ENCODE results near the gene IFT57. TPM values are rescaled to one million over a fixed set of nuclear protein-coding genes. Genes with fewer than 3 reads are reported as not detected.

Gene IFT57
- total RNA-seq, 1 experiment from 2014 or later: 17.6 TPM

GRCh38 chr3:108175352-108175751 is 46.9 kb downstream of the IFT57 start:
- Mint-ChIP-seq H3K36me3 (ENCODE audit: insufficient read depth, unreplicated experiment) (no peaks in the 10 kb centered on the region), H3K9me3 (ENCODE audit: unreplicated experiment) (no peaks in the 10 kb centered on the region), H3K27ac (ENCODE audit: unreplicated experiment) (no peak overlapping the region), H3K4me3 (ENCODE audit: unreplicated experiment) (no peak overlapping the region), H3K27me3 (ENCODE audit: insufficient read depth, unreplicated experiment) (no peaks in the 10 kb centered on the region), H3K4me1 (ENCODE audit: low read depth, unreplicated experiment) (no peaks in the 10 kb centered on the region)
- Histone ChIP-seq H3K4me1 (no peaks in the 10 kb centered on the region), H3K27me3 (replicated peaks; ENCODE audit: control insufficient read depth, insufficient read depth, low read length) (no peaks in the 10 kb centered on the region), H3K36me3 (ENCODE audit: control insufficient read depth, insufficient read depth, low read length) (no peaks in the 10 kb centered on the region), H3K4me3 (ENCODE audit: low read depth, low read length) (no peak overlapping the region), H3K9me3 (no peaks in the 10 kb centered on the region)
- no TSS peak for BruUV-seq (replicated peaks)
- DNase-seq: no peak
- CTCF ChIA-PET: no interaction called here
- POLR2A ChIA-PET: no interaction called here
- TF ChIP-seq CTCF (IDR thresholded peaks at IDR 0.05; ENCODE audit: insufficient read depth in 1 of 2, low read depth in 1 of 2, low read length in 1 of 2, severe bottlenecking in 1 of 2, unreplicated experiment in 1 of 2): no peak
- intact Hi-C loops (cut with micrococcal nuclease; ENCODE audit: unreplicated experiment): no loop called here

- Histone ChIP-seq H3K36me3 (ENCODE audit: control insufficient read depth, insufficient read depth, low read length) (no peaks in the 10 kb centered on the region), H3K4me3 (ENCODE audit: low read depth, low read length) (no peak overlapping the region), H3K27me3 (replicated peaks; ENCODE audit: control insufficient read depth, insufficient read depth, low read length) (no peaks in the 10 kb centered on the region), H3K4me1 (no peaks in the 10 kb centered on the region), H3K9me3 (no peaks in the 10 kb centered on the region)
- no peaks in the 10 kb centered on the region for H3K4me1 Mint-ChIP-seq (ENCODE audit: low read depth, unreplicated experiment)
- H3K27me3 Mint-ChIP-seq (ENCODE audit: insufficient read depth, unreplicated experiment): no peaks in the 10 kb centered on the region
- POLR2A ChIA-PET: no interaction called here
- no peaks in the 10 kb centered on the region for H3K9me3 Mint-ChIP-seq (ENCODE audit: unreplicated experiment)
- DNase-seq: no peak
- TF ChIP-seq CTCF (IDR thresholded peaks at IDR 0.05; ENCODE audit: insufficient read depth in 1 of 2, low read depth in 1 of 2, low read length in 1 of 2, severe bottlenecking in 1 of 2, unreplicated experiment in 1 of 2): no peak
- BruUV-seq (replicated peaks): no TSS peak
- intact Hi-C loops (cut with micrococcal nuclease; ENCODE audit: unreplicated experiment): no loop called here
- CTCF ChIA-PET: no interaction called here
- H3K27ac Mint-ChIP-seq (ENCODE audit: unreplicated experiment): no peak overlapping the region
- no peak overlapping the region for H3K4me3 Mint-ChIP-seq (ENCODE audit: unreplicated experiment)
- H3K36me3 Mint-ChIP-seq (ENCODE audit: insufficient read depth, unreplicated experiment): no peaks in the 10 kb centered on the region
Measured at GRCh38 chr3:108171106-108171505, 51.1 kb downstream of the IFT57 start.

GRCh38 chr3:108164391-108164790 is 57.8 kb downstream of the IFT57 start:
- no peaks in the 10 kb centered on the region for H3K27me3 ChIP-seq (replicated peaks; ENCODE audit: control insufficient read depth, insufficient read depth, low read length)
- POLR2A ChIA-PET: no interaction called here
- no TSS peak for BruUV-seq (replicated peaks)
- DNase-seq: no peak
- no peaks in the 10 kb centered on the region for H3K36me3 ChIP-seq (ENCODE audit: control insufficient read depth, insufficient read depth, low read length)
- H3K4me3 Mint-ChIP-seq (ENCODE audit: unreplicated experiment): no peak overlapping the region
- no peaks in the 10 kb centered on the region for H3K36me3 Mint-ChIP-seq (ENCODE audit: insufficient read depth, unreplicated experiment)
- intact Hi-C loops (cut with micrococcal nuclease; ENCODE audit: unreplicated experiment): no loop called here
- no peaks in the 10 kb centered on the region for H3K27me3 Mint-ChIP-seq (ENCODE audit: insufficient read depth, unreplicated experiment)
- no peaks in the 10 kb centered on the region for H3K4me1 Mint-ChIP-seq (ENCODE audit: low read depth, unreplicated experiment)
- no peaks in the 10 kb centered on the region for H3K4me1 ChIP-seq
- H3K9me3 ChIP-seq: no peaks in the 10 kb centered on the region
- H3K9me3 Mint-ChIP-seq (ENCODE audit: unreplicated experiment): no peaks in the 10 kb centered on the region
- no peak overlapping the region for H3K4me3 ChIP-seq (ENCODE audit: low read depth, low read length)
- no peak overlapping the region for H3K27ac Mint-ChIP-seq (ENCODE audit: unreplicated experiment)
- no peak for TF ChIP-seq CTCF (IDR thresholded peaks at IDR 0.05; ENCODE audit: insufficient read depth in 1 of 2, low read depth in 1 of 2, low read length in 1 of 2, severe bottlenecking in 1 of 2, unreplicated experiment in 1 of 2)
- CTCF ChIA-PET: no interaction called here
